ENCODE data around the gene AKIRIN1. TPM values are rescaled to one million over a fixed set of nuclear protein-coding genes. Genes with fewer than 3 reads are reported as not detected.

The AKIRIN1 gene
- total RNA-seq, 2 donors from 2014 or later = 55.7 to 108 TPM

DNA sequence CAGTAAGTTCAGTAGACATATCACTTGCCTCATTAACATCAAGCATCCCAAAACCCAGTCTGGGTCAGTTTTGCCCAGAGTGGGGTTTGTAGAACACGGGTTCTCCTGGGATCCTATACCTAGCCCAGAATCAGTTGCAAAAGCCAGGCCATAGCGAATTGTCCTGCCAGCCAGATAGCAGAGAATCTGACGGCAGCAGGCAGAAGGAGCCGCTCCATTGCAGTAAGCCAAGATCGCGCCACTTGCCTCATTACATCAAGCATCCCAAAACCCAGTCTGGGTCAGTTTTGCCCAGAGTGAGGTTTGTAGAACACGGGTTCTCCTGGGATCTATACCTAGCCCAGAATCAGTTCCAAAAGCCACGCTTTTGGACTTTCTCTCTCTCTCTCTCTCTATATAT, 54.2 kb downstream of the AKIRIN1 start:
- no peaks in the 10 kb centered on the region for H3K4me1 ChIP-seq (replicated peaks)
- H3K36me3 ChIP-seq = no peaks in the 10 kb centered on the region
- no peak for DNase-seq (ENCODE audit: low spot score)
- no peaks in the 10 kb centered on the region for H3K9me3 ChIP-seq
- WGBS = 91% methylated on average over 8 of the region's 8 CpGs
- intact Hi-C loops (cut with DNase I) = no loop called here
- no peak overlapping the region for H3K4me3 ChIP-seq
- H3K27me3 ChIP-seq (replicated peaks; ENCODE audit: insufficient read depth) = no peaks in the 10 kb centered on the region
- no peak overlapping the region for H3K27ac ChIP-seq
- TF ChIP-seq POLR2AphosphoS5 (IDR thresholded peaks at IDR 0.05) (no peak), POLR2A (IDR thresholded peaks at IDR 0.05) (no peak)
- TF ChIP-seq, protein P1, sequence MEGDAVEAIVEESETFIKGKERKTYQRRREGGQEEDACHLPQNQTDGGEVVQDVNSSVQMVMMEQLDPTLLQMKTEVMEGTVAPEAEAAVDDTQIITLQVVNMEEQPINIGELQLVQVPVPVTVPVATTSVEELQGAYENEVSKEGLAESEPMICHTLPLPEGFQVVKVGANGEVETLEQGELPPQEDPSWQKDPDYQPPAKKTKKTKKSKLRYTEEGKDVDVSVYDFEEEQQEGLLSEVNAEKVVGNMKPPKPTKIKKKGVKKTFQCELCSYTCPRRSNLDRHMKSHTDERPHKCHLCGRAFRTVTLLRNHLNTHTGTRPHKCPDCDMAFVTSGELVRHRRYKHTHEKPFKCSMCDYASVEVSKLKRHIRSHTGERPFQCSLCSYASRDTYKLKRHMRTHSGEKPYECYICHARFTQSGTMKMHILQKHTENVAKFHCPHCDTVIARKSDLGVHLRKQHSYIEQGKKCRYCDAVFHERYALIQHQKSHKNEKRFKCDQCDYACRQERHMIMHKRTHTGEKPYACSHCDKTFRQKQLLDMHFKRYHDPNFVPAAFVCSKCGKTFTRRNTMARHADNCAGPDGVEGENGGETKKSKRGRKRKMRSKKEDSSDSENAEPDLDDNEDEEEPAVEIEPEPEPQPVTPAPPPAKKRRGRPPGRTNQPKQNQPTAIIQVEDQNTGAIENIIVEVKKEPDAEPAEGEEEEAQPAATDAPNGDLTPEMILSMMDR (IDR thresholded peaks at IDR 0.05) = no peak

DNA sequence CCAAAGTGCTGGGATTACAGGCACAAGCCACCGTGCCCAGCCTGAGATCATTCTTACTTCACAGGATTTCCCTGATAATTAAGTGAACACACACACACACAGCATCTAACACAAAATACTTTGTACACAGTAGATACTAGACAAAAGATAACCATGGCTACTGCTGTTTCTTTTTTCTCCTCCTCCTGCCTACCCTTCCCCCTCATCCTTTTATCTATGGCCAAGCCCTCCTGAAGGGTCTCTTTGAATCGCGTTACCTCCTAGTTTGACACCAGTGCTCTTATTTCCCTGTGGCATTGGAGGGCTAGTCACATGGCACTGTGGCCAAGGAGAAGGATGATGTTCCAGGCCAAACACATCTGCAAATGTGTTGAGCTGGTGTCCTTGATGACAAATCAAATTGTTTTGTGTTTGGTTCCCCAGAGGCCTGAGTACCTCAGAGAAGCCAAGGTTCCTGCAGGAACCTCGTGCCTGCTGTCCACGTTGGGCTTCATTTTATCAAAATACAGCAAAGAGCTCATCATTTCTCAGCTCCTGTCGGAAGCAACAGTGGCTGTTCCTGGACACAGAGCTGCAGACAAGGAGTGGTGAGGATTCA, 55.6 kb downstream of the AKIRIN1 start:
- no peak overlapping the region for H3K4me3 ChIP-seq
- TF ChIP-seq, protein P1 (IDR thresholded peaks at IDR 0.05) = no peak
- TF ChIP-seq POLR2A (IDR thresholded peaks at IDR 0.05) = no peak
- TF ChIP-seq POLR2AphosphoS5 (IDR thresholded peaks at IDR 0.05) = no peak
- WGBS = 65% methylated on average over 6 of the region's 6 CpGs
- H3K4me1 ChIP-seq (replicated peaks) = no peaks in the 10 kb centered on the region
- H3K27ac ChIP-seq = no peak overlapping the region
- H3K9me3 ChIP-seq = no peaks in the 10 kb centered on the region
- DNase-seq (ENCODE audit: low spot score) = no peak
- intact Hi-C loops (cut with DNase I) = no loop called here
- H3K27me3 ChIP-seq (replicated peaks; ENCODE audit: insufficient read depth) = no peaks in the 10 kb centered on the region
- H3K36me3 ChIP-seq = no peaks in the 10 kb centered on the region

DNA sequence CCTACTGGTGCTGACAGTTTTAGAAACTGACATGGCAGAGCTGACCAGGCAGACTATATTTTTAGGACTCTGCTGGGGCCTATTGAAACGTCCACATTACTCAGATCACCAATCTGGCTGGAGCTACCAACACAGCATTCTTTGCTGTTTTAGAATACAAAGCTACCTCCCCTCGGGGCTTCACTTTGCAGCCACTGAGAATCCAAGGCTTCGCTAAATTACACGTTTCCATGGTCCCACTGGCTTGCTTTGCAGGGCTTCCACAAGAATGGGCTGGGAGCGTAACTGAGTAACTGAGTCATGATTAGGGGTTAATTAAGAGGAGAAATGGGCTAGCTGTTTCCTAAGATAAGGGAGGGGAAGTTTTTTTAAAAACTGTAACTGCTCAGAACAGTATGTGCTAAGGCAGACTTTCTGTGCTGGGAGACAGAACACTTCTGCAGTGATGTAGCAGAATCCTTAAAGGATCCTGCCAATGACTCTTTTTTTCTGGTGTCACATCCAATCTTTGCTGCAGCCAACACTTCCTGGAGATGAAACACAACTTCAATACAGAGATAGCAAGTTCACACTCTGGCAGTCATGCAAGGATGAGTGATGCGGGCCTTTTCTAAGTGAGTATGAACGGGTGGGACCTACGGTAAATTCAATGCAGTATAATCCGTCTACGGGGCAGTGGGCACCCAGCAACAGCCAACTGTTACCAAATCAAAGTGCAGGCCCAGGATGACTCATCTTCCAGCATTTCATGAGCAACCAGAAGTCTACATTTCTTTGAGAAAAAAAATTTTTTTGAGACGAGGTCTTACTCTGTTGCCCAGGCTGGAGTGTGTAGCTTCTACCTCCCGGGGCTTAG, 56.5 kb downstream of the AKIRIN1 start:
- Histone ChIP-seq H3K9me3 (no peaks in the 10 kb centered on the region), H3K27me3 (replicated peaks; ENCODE audit: insufficient read depth) (no peaks in the 10 kb centered on the region), H3K36me3 (no peaks in the 10 kb centered on the region), H3K4me1 (replicated peaks) (no peaks in the 10 kb centered on the region), H3K4me3 (no peak overlapping the region), H3K27ac (no peak overlapping the region)
- no peak for DNase-seq (ENCODE audit: low spot score)
- intact Hi-C loops (cut with DNase I) = no loop called here
- TF ChIP-seq POLR2A (IDR thresholded peaks at IDR 0.05) (no peak), POLR2AphosphoS5 (IDR thresholded peaks at IDR 0.05) (no peak)
- TF ChIP-seq, protein P1 (IDR thresholded peaks at IDR 0.05) = no peak
- WGBS = 64% methylated on average over 12 of the region's 12 CpGs

DNA sequence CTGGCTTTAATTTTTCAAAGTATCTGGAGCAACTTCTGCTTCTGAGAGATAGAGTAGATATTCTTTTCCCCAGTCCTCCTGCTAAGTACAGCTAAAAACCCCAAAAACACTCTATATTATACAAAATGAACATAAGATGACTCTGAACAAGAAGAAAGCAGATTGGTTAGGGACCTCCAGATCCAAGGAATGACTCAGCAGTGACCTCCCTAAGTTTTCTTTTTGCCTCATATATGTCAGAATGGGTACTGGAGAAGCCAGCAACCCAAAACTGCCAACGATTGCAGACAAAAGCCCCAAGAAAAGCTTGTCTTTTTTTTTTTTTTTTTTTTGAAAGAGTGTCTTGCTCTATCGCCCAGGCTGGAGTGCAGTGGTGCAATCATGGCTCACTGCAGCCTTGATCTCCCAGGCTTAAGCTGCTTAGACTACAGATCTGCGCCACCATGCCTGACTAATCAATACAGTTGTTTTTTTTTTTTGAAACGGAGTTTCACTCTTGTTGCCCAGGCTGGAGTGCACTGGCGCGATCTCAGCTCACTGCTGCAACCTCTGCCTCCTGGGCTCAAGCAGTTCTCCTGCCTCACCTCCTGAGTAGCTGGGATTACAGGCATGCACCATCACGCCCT, 57.8 kb downstream of the AKIRIN1 start:
- Histone ChIP-seq H3K27me3 (replicated peaks; ENCODE audit: insufficient read depth) (no peaks in the 10 kb centered on the region), H3K4me1 (replicated peaks) (no peaks in the 10 kb centered on the region), H3K9me3 (no peaks in the 10 kb centered on the region), H3K36me3 (no peaks in the 10 kb centered on the region), H3K4me3 (no peak overlapping the region), H3K27ac (no peak overlapping the region)
- intact Hi-C loops (cut with DNase I) = no loop called here
- no peak for DNase-seq (ENCODE audit: low spot score)
- 84% methylated on average over 7 of the region's 7 CpGs for WGBS
- TF ChIP-seq POLR2AphosphoS5 (IDR thresholded peaks at IDR 0.05) (no peak), POLR2A (IDR thresholded peaks at IDR 0.05) (no peak)
- TF ChIP-seq, protein P1 (IDR thresholded peaks at IDR 0.05) = no peak

All from prostate gland (tissue), 2 donors.